Stomach (tissue), 9 donors: ENCODE data around the gene MAGOHB. TPM values are rescaled to one million over a fixed set of nuclear protein-coding genes. Genes with fewer than 3 reads are reported as not detected.
"Not testable (repeated sequence)": the region's sequence is repeated elsewhere in the genome, so short reads cannot be mapped to it uniquely, and the experiment has no call there.

Experiments used
- DNase-seq, 2 donors: peaks; one replicate each; pipeline versions ENCODE4 v3.0.0 to v3.0.0-alpha.2; 2013 to 2019
- H3K27ac ChIP-seq, 5 donors: fragments of 200-600 bp in 4 of 5; sonication (generic) in 4 of 5; one replicate each; pipeline ENCODE4 v1.5.1; 2013 to 2019; ENCODE audit warnings: mild to moderate bottlenecking in 1 of 5, moderate library complexity in 1 of 5
- H3K27me3 ChIP-seq, 3 donors: fragments of 200-600 bp; sonication (generic); one replicate each; pipeline ENCODE4 v1.5.1; 2017 to 2019; ENCODE audit warnings: mixed run types in 1 of 3
- H3K36me3 ChIP-seq, 4 donors: fragments of 200-600 bp; sonication (generic); 1 replicate in 3 of 4; 2 replicates in 1 of 4; pipeline ENCODE4 v1.5.1; 2016 to 2019
- H3K4me1 ChIP-seq, 4 donors: fragments of 200-600 bp; sonication (generic); one replicate each; pipeline ENCODE4 v1.5.1; 2016 to 2019
- H3K4me3 ChIP-seq, 4 donors: fragments of 200-600 bp; sonication (generic) in 3 of 4; one replicate each; pipeline ENCODE4 v1.5.1; 2016 to 2019; ENCODE audit warnings: mild to moderate bottlenecking in 1 of 4
- H3K9me3 ChIP-seq, 4 donors: fragments of 200-600 bp; sonication (generic); one replicate each; pipeline ENCODE4 v1.5.1; 2016 to 2019
- EP300 ChIP-seq: sonication (generic); formaldehyde crosslinking; IDR thresholded peaks from one replicate; pipeline ENCODE4 v1.6.1; 2017; ENCODE audit warnings: antibody characterized with exemption
- POLR2A ChIP-seq, 4 donors: fragments of 450-650 bp; IDR thresholded peaks; one replicate each; pipeline ENCODE4 v1.6.1; 2016; ENCODE audit warnings: antibody characterized with exemption in 4 of 4, control low read depth in 2 of 4, mild to moderate bottlenecking in 1 of 4, moderate library complexity in 1 of 4
- POLR2AphosphoS5 ChIP-seq, 3 donors: sonication (generic); formaldehyde crosslinking; IDR thresholded peaks; one replicate each; pipeline ENCODE4 v1.6.1; 2016; ENCODE audit warnings: antibody characterized with exemption in 3 of 3
- WGBS, 5 donors: extraction: QIAGEN DNeasy Blood & Tissue Kit in 3 of 5; methylation state at CpG; one replicate each; pipeline versions ENCODE4 v1.1.5 to v1.1.7; 2013 to 2018; 5-methylcytosine and 5-hydroxymethylcytosine counted together
- intact Hi-C: fragments of 100-400 bp; cut with DNase I; formaldehyde crosslinking; loops from one replicate; pipeline ENCODE4 v1.15.1; 2023; ENCODE audit warnings: low total_unique reads
- polyA plus RNA-seq, 3 donors: library from polyadenylated mRNA; stranded (reverse); fragments of 200-250 nt; gene quantifications; one replicate each; pipeline ENCODE4 v1.2.3, GENCODE V29; 2013
- total RNA-seq, 5 donors: library from RNA; depleted of rRNA; stranded (reverse); fragments of >200 nt; gene quantifications; one replicate each; pipeline versions ENCODE4 v1.1.0 to v1.2.3, GENCODE V29; 2014 to 2016
- TF ChIP-seq, protein P1 (sequence below), 7 experiments: fragments of 450-650 bp in 4 of 7; fragments of 200-600 bp in 3 of 7; sonication (generic) in 3 of 7; IDR thresholded peaks; one replicate each; pipeline ENCODE4 v1.5.1; 2016 to 2019; ENCODE audit warnings: antibody characterized with exemption in 7 of 7, control low read depth in 2 of 7, mild to moderate bottlenecking in 1 of 7
- donor health status: healthy with polysubstance abuse.
- donor health status: Bipolar disorder and iron deficiency.
- donor health status: healthy.

MAGOHB gene
- total and polyA plus RNA-seq, 8 donors = 0.58 to 33.2 (median 20.9) TPM

DNA sequence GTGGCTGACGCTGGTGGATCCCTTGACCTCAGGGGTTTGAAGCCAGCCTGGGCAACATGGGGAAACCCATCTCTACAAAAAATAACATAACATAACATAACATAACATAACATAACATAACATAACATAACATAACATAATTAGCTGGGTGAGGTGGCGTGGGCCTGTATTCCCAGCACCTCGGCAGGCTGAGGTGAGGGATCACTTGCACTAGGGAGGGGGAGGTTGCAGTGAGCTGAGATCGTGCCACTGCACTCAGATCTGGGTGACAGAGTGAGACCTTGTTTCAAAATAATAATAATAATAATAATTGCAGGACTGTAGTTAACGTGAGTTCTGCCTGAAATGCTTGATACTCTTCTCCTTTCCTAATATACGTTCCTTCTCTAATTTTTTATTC is 1.3 kb downstream of the MAGOHB start:
- Histone ChIP-seq H3K4me1 (peaks cover 11 to 44% (median 27%) of the 10 kb centered on the region in 4 donors), H3K36me3 (peaks cover 7 to 33% (median 28%) of the 10 kb centered on the region in 4 donors), H3K27me3 (no peaks in the 10 kb centered on the region), H3K27ac (peak overlapping the region in 1 of 5 donors; percentile 96), H3K4me3 (peak overlapping the region; percentile 82 to 87 (median 83)), H3K9me3 (no peaks in the 10 kb centered on the region)
- WGBS, 5 donors = 57 to 71% (median 62%) methylated on average over 6 of the region's 6 CpGs
- DNase-seq = peak in 1 of 2 donors; percentile 33
- intact Hi-C loops = loop anchor here (10.0 kb wide), 1 partner anchor 143 kb away; no protein-coding TSS in a partner anchor
- TF ChIP-seq, protein P1, sequence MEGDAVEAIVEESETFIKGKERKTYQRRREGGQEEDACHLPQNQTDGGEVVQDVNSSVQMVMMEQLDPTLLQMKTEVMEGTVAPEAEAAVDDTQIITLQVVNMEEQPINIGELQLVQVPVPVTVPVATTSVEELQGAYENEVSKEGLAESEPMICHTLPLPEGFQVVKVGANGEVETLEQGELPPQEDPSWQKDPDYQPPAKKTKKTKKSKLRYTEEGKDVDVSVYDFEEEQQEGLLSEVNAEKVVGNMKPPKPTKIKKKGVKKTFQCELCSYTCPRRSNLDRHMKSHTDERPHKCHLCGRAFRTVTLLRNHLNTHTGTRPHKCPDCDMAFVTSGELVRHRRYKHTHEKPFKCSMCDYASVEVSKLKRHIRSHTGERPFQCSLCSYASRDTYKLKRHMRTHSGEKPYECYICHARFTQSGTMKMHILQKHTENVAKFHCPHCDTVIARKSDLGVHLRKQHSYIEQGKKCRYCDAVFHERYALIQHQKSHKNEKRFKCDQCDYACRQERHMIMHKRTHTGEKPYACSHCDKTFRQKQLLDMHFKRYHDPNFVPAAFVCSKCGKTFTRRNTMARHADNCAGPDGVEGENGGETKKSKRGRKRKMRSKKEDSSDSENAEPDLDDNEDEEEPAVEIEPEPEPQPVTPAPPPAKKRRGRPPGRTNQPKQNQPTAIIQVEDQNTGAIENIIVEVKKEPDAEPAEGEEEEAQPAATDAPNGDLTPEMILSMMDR (IDR thresholded peaks at IDR 0.05) = no peak
- no peak for TF ChIP-seq POLR2A (IDR thresholded peaks at IDR 0.05)
- no peak for TF ChIP-seq POLR2AphosphoS5 (IDR thresholded peaks at IDR 0.05)
- no peak for TF ChIP-seq EP300

GRCh38 chr12:10611258-10611657 is 2.2 kb downstream of the MAGOHB start:
- H3K4me3 ChIP-seq, H3K9me3 ChIP-seq, DNase-seq, H3K27ac ChIP-seq, H3K27me3 ChIP-seq: not testable (repeated sequence)
- peaks cover 9 to 42% (median 34%) of the 10 kb centered on the region in 4 donors for H3K36me3 ChIP-seq
- intact Hi-C loops = loop anchor here (10.0 kb wide), 1 partner anchor 144 kb away; no protein-coding TSS in a partner anchor
- H3K4me1 ChIP-seq = peaks cover 11 to 37% (median 27%) of the 10 kb centered on the region in 4 donors
- 78 to 89% (median 86%) methylated on average over 4 of the region's 4 CpGs for WGBS, 5 donors

DNA sequence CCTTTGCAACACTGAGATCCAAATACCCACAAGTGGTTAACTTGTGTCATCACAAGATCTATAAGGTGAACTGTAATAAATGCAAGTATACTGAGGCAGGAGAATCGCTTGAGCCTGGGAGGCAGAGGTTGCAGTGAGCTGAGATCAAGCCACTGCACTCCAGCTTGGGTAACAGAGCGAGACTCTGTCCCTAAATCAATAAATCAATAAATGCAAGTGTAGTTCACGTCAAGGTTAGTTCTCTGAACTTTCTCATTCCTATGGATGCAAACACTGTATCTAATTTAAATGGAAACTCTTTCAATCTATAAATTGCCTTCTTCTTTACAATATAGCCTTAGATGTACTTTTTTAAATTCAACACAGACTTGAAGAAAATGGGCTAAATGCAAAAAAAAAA is 3.2 kb downstream of the MAGOHB start:
- H3K27me3 ChIP-seq = no peaks in the 10 kb centered on the region

DNA sequence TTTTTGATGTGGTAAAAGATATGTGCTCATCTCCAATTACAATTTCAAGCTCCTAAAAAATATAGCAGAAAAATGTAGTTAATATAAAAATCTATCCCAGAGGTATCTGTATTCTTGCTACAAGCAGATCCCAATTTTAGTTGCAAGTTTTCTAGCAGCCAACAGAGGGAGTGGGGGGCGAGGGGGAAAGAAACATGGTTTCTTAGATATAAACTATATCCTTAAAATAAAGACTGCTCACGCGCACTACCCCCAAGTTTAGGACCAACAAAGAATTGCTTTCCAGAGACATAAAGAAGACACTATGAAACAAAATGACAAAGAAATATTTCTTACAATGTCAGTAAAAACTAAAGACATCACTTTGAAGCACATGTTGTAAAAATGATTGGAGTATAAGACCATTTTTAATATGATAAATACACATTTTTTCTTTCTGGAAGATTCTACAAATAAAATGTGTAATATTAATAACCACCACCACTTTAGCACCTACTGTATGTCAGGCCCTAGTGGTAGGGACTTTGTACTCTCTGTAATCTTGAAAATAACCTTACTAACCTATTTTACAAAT is 5.4 kb downstream of the MAGOHB start:
- no peak overlapping the region for H3K27ac ChIP-seq
- H3K27me3 ChIP-seq = no peaks in the 10 kb centered on the region
- no peaks in the 10 kb centered on the region for H3K9me3 ChIP-seq
- WGBS, 5 donors = 78 to 92% (median 84%) methylated on average over 3 of the region's 3 CpGs
- H3K4me1 ChIP-seq = peaks cover 11 to 24% (median 22%) of the 10 kb centered on the region in 4 donors
- no peak overlapping the region for H3K4me3 ChIP-seq
- peaks cover 9 to 58% (median 49%) of the 10 kb centered on the region in 4 donors for H3K36me3 ChIP-seq
- TF ChIP-seq, protein P1 (IDR thresholded peaks at IDR 0.05) = no peak
- TF ChIP-seq POLR2AphosphoS5 (IDR thresholded peaks at IDR 0.05) (no peak), EP300 (no peak), POLR2A (IDR thresholded peaks at IDR 0.05) (no peak)
- DNase-seq = peak in 1 of 2 donors; percentile 9
- intact Hi-C loops = no loop called here

More for the DNA sequence above, 3.2 kb downstream of the MAGOHB start:
- Histone ChIP-seq H3K36me3 (peaks cover 9 to 51% (median 41%) of the 10 kb centered on the region in 4 donors), H3K4me3 (no peak overlapping the region), H3K27ac (no peak overlapping the region), H3K9me3 (no peaks in the 10 kb centered on the region), H3K4me1 (peaks cover 11 to 32% (median 26%) of the 10 kb centered on the region in 4 donors)
- TF ChIP-seq POLR2A (IDR thresholded peaks at IDR 0.05) = no peak
- no peak for TF ChIP-seq POLR2AphosphoS5 (IDR thresholded peaks at IDR 0.05)
- TF ChIP-seq, protein P1 (IDR thresholded peaks at IDR 0.05) = no peak
- no peak for TF ChIP-seq EP300
- DNase-seq = no peak
- intact Hi-C loops = loop anchor here (10.0 kb wide), 1 partner anchor 145 kb away; no protein-coding TSS in a partner anchor
- WGBS, 5 donors = 85 to 90% (median 87%) methylated on average over 3 of the region's 3 CpGs

DNA sequence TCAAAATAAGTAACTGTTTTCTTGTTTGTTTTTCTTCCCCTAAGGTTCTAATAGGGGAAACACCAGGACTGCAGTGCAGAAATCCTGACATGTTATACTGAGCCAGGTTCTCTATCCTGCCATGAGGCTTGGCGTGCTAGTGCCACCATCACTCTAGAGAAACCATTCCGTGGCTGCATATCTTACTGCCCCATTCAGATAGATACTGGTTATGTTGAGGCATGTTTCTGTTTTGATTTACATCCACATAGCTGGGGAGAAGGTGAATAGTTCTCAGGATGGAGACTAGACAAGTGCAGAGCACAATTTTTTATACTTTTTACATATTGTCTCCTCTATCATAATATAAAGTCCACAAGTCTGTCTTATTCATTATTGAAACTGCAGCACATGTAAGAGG is 11.5 kb downstream of the MAGOHB start:
- no peak for TF ChIP-seq POLR2AphosphoS5 (IDR thresholded peaks at IDR 0.05)
- no peak for TF ChIP-seq EP300
- no peak for TF ChIP-seq POLR2A (IDR thresholded peaks at IDR 0.05)
- TF ChIP-seq, protein P1 (IDR thresholded peaks at IDR 0.05) = no peak
- H3K36me3 ChIP-seq = peaks cover 0 to 28% (median 27%) of the 10 kb centered on the region in 4 donors
- WGBS, 5 donors = 91 to 95% (median 93%) methylated on average over 2 of the region's 2 CpGs
- H3K9me3 ChIP-seq = no peaks in the 10 kb centered on the region
- intact Hi-C loops = no loop called here
- H3K27me3 ChIP-seq = no peaks in the 10 kb centered on the region
- H3K4me3 ChIP-seq = no peak overlapping the region
- H3K27ac ChIP-seq = no peak overlapping the region
- no peaks in the 10 kb centered on the region for H3K4me1 ChIP-seq
- DNase-seq = no peak
